CD8-positive, alpha-beta memory T cell (primary cell): ENCODE results near the gene DES. TPM values are rescaled to one million over a fixed set of nuclear protein-coding genes. Genes with fewer than 3 reads are reported as not detected.
A peak's percentile ranks its signal among the peaks of the same experiment; 100 is the strongest.

Experiments used
- CTCF ChIA-PET: fragments of 350-600 bp; sonication (Branson Sonifier 250); formaldehyde crosslinking; loops from one replicate; lab custom pipeline; 2021; ENCODE audit warnings: antibody characterized with exemption; lab: Charles Lee
- POLR2A ChIA-PET: fragments of 350-600 bp; sonication (Branson Sonifier 250); formaldehyde crosslinking; loops from one replicate; lab custom pipeline; 2021; ENCODE audit warnings: antibody characterized with exemption; lab: Charles Lee
- DNase-seq, 5 donors: peaks; one replicate each; pipeline versions ENCODE4 v3.0.0 to v3.0.0-alpha.2; 2020 to 2022; ENCODE audit warnings: mixed read lengths in 1 of 5
- H3K27ac ChIP-seq: one replicate; pipeline ENCODE4 v1.7.0; 2013; ENCODE audit warnings: low read depth, mild to moderate bottlenecking, low read length, moderate library complexity
- H3K27me3 ChIP-seq: 2 replicates; pipeline ENCODE4 v1.7.0; 2013; ENCODE audit warnings: low read length, mild to moderate bottlenecking; ENCODE audit not compliant: insufficient read depth, poor library complexity, severe bottlenecking
- H3K36me3 ChIP-seq: 2 replicates; pipeline ENCODE4 v1.7.0; 2013; ENCODE audit warnings: mild to moderate bottlenecking, low read length, moderate library complexity; ENCODE audit not compliant: insufficient read depth
- H3K4me1 ChIP-seq: 2 replicates; pipeline ENCODE4 v1.7.0; 2013; ENCODE audit warnings: mild to moderate bottlenecking, low read length, moderate library complexity; ENCODE audit not compliant: insufficient read depth
- H3K4me3 ChIP-seq: 2 replicates; pipeline ENCODE4 v1.7.0; 2013; ENCODE audit warnings: mild to moderate bottlenecking, low read length
- H3K9me3 ChIP-seq: 2 replicates; pipeline ENCODE4 v1.7.0; 2013; ENCODE audit warnings: mild to moderate bottlenecking, low read length
- H3K27ac Mint-ChIP-seq, 8 donors: one replicate each; pipeline ENCODE4 v1.8.0; 2020 to 2021; ENCODE audit warnings: mixed read lengths in 8 of 8, mild to moderate bottlenecking in 6 of 8, inconsistent platforms in 3 of 8, moderate library complexity in 3 of 8
- H3K27me3 Mint-ChIP-seq, 2 donors: one replicate each; pipeline ENCODE4 v1.8.0; 2020 to 2021; ENCODE audit warnings: mixed read lengths in 2 of 2, mild to moderate bottlenecking in 1 of 2, moderate library complexity in 1 of 2
- H3K36me3 Mint-ChIP-seq, 3 donors: one replicate each; pipeline ENCODE4 v1.8.0; 2020 to 2021; ENCODE audit warnings: mixed read lengths in 3 of 3, inconsistent platforms in 1 of 3, mild to moderate bottlenecking in 1 of 3
- H3K4me1 Mint-ChIP-seq, 3 donors: one replicate each; pipeline ENCODE4 v1.8.0; 2020 to 2021; ENCODE audit warnings: mixed read lengths in 3 of 3, inconsistent platforms in 1 of 3, mild to moderate bottlenecking in 1 of 3
- H3K4me3 Mint-ChIP-seq, 7 donors: one replicate each; pipeline ENCODE4 v1.8.0; 2020 to 2021; ENCODE audit warnings: mixed read lengths in 7 of 7, mild to moderate bottlenecking in 6 of 7, moderate library complexity in 4 of 7, inconsistent platforms in 2 of 7
- H3K9me3 Mint-ChIP-seq, 5 donors: one replicate each; pipeline ENCODE4 v1.8.0; 2020 to 2022; ENCODE audit warnings: mixed read lengths in 5 of 5, mild to moderate bottlenecking in 3 of 5, moderate library complexity in 2 of 5, inconsistent platforms in 1 of 5
- polyA plus RNA-seq: library from polyadenylated mRNA; unstranded; fragments of 300-500 nt; fragmentation: Illumina TruSeq; gene quantifications from one replicate; pipeline ENCODE4 v1.2.3, GENCODE V29; 2021
- total RNA-seq, 2 experiments: library from RNA; stranded (reverse); gene quantifications; one replicate each; pipeline ENCODE4 v1.2.3, GENCODE V29; 2021

The DES gene
- total RNA-seq (not detected), polyA plus RNA-seq (not detected)

DNA sequence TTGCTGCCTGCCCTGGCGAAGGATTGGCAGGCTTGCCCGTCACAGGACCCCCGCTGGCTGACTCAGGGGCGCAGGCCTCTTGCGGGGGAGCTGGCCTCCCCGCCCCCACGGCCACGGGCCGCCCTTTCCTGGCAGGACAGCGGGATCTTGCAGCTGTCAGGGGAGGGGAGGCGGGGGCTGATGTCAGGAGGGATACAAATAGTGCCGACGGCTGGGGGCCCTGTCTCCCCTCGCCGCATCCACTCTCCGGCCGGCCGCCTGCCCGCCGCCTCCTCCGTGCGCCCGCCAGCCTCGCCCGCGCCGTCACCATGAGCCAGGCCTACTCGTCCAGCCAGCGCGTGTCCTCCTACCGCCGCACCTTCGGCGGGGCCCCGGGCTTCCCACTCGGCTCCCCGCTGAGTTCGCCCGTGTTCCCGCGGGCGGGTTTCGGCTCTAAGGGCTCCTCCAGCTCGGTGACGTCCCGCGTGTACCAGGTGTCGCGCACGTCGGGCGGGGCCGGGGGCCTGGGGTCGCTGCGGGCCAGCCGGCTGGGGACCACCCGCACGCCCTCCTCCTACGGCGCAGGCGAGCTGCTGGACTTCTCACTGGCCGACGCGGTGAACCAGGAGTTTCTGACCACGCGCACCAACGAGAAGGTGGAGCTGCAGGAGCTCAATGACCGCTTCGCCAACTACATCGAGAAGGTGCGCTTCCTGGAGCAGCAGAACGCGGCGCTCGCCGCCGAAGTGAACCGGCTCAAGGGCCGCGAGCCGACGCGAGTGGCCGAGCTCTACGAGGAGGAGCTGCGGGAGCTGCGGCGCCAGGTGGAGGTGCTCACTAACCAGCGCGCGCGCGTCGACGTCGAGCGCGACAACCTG is at the start of gene DES:
Gene DES (plus strand): TSS at position 223 of the 857 bp plus-strand sequence. CDS start 86 bp downstream, at position 309.
- Histone ChIP-seq H3K4me1 (no peaks in the 10 kb centered on the region), H3K36me3 (no peaks in the 10 kb centered on the region), H3K27ac (no peak within 1 kb of the TSS), H3K27me3 (peaks cover 7% of the 10 kb centered on the region), H3K9me3 (no peaks in the 10 kb centered on the region), H3K4me3 (no peak within 1 kb of the TSS)
- Mint-ChIP-seq H3K4me3 (peak within 1 kb of the TSS in 2 of 7 donors; percentile 10 to 54), H3K36me3 (no peaks in the 10 kb centered on the region), H3K9me3 (peaks cover 0 to 3% (median 0%) of the 10 kb centered on the region in 5 donors), H3K27ac (no peak within 1 kb of the TSS), H3K27me3 (peaks cover 34 to 59% of the 10 kb centered on the region in 2 donors), H3K4me1 (peaks cover 0 to 3% (median 0%) of the 10 kb centered on the region in 3 donors)
- no peak for DNase-seq
- POLR2A ChIA-PET = no interaction called here
- CTCF ChIA-PET = interaction anchor here (0.8 kb wide), 1 partner anchor 39 kb away, joined by 3 read pairs; no protein-coding TSS in a partner anchor

DNA sequence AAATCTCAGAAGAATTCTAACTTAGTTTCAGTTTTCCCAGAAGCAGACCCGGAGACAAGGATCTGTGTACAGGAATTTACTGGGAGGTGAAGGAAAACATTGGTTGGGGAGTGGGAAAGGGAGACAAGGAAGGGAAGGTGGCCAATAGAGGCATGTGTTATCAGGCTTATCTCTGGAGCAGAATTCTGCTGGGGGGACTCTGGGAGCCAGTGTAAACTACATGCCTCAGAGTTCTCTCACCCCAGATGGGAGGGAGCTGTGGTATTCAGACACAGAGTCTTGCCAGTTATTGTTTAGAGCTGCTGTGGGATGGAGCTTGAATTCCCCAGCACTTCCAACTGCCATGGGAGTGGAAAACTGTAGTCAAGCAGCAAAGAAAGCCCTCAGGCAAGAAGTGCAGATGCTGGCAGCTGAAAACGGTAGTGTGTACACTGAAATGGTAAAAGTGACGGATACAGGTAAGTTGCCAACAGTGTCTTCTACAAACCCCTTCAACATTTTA is 49.4 kb upstream of the DES start:
- Mint-ChIP-seq H3K36me3 (peaks cover 0 to 17% (median 9%) of the 10 kb centered on the region in 3 donors), H3K4me3 (no peak overlapping the region), H3K27me3 (no peaks in the 10 kb centered on the region), H3K9me3 (no peaks in the 10 kb centered on the region), H3K27ac (no peak overlapping the region), H3K4me1 (no peaks in the 10 kb centered on the region)
- ChIA-PET POLR2A (no interaction called here), CTCF (no interaction called here)
- Histone ChIP-seq H3K36me3 (peaks cover 3% of the 10 kb centered on the region), H3K4me3 (no peak overlapping the region), H3K9me3 (no peaks in the 10 kb centered on the region), H3K27ac (no peak overlapping the region), H3K4me1 (no peaks in the 10 kb centered on the region), H3K27me3 (no peaks in the 10 kb centered on the region)
- DNase-seq = no peak

DNA sequence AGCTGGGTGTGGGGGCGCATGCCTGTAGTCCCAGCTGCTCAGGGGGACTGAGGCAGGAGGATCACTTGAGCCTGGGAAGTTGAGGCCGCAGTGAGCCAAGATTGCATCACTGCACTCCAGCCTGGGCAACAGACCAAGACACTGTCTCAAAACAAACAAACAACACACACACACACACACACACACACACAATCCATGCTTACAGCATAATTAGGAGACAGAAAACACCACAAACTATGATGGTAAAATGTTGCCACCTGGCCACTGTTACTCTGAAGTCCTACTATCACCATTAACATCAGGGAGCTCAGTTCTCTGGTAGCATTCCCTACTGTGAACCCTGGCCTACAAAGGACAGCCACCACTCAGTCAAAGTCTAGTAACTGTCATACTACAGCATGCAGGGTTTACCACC is 48.7 kb upstream of the DES start:
- H3K4me1 ChIP-seq = no peaks in the 10 kb centered on the region
- H3K36me3 ChIP-seq = peaks cover 10% of the 10 kb centered on the region
- no peaks in the 10 kb centered on the region for H3K9me3 Mint-ChIP-seq
- peaks cover 0 to 24% (median 11%) of the 10 kb centered on the region in 3 donors for H3K36me3 Mint-ChIP-seq
- no peaks in the 10 kb centered on the region for H3K4me1 Mint-ChIP-seq
- no peaks in the 10 kb centered on the region for H3K9me3 ChIP-seq
- ChIA-PET POLR2A (no interaction called here), CTCF (no interaction called here)
- no peaks in the 10 kb centered on the region for H3K27me3 ChIP-seq
- no peak overlapping the region for H3K4me3 Mint-ChIP-seq
- H3K4me3 ChIP-seq = no peak overlapping the region
- peak overlapping the region in 1 of 8 donors; percentile 7 for H3K27ac Mint-ChIP-seq
- no peak for DNase-seq
- H3K27ac ChIP-seq = no peak overlapping the region
- H3K27me3 Mint-ChIP-seq = no peaks in the 10 kb centered on the region

DNA sequence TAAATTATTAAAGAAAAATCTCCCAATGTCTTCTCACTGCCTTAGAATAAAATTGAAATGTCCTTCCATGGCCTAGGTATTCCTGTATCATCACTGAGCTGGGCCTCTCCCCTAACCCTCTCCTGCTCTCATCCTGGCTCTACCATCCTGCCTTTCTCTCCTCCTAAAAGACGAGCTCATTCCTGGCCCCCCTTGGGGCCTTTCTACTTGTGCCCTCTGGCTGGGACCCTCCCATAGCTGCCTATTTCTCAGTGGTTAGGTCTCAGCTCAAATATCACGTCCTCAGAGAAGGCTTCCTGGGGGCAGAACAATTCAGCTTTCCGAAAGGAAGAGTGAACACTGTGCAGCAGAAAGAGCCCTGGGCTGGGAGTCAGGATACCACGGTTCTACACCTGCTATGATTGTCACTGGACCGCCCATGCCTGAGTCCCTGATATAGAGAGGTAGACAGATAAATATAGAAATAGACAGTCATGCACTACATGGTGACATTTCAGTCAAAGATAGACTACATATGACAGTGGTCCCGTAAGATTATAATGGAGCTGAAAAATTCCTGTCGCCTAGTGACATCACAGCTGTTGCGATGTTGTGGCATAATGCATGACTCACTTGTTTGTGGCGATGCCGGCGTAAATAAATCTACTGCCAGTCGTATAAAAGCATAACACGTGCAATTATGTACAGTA is 39.9 kb upstream of the DES start:
- Histone ChIP-seq H3K4me3 (no peak overlapping the region), H3K4me1 (no peaks in the 10 kb centered on the region), H3K9me3 (no peaks in the 10 kb centered on the region), H3K27ac (no peak overlapping the region), H3K27me3 (no peaks in the 10 kb centered on the region), H3K36me3 (peaks cover 32% of the 10 kb centered on the region)
- Mint-ChIP-seq H3K36me3 (peaks cover 0 to 69% (median 19%) of the 10 kb centered on the region in 3 donors), H3K27me3 (no peaks in the 10 kb centered on the region), H3K4me3 (no peak overlapping the region), H3K9me3 (no peaks in the 10 kb centered on the region), H3K27ac (peak overlapping the region in 2 of 8 donors; percentile 55 to 93), H3K4me1 (peaks cover 0 to 5% (median under 1%) of the 10 kb centered on the region in 3 donors)
- no peak for DNase-seq
- ChIA-PET CTCF (interaction anchor here (1.0 kb wide), 1 partner anchor 152 kb away, joined by 4 read pairs; no protein-coding TSS in a partner anchor), POLR2A (no interaction called here)

DNA sequence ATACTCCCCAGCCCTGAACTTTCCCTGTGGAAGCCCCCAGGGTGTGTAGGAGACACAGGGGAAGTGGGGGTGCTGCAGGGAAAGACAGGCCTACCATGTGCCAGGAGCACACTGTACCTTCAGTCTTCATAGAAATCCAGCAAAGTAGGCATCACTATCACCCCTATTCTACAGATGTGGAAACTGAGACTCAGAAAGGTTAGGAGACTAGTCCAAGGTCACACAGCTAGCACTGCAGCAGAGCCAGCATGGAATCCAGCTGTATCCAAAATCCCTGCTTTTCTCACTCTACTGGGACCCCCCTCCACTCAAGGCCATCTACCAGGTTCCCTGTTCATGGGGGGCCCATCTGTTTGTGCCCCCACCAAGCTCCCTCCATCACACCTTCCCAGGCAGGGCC is 37.3 kb upstream of the DES start:
- DNase-seq = no peak
- Histone ChIP-seq H3K36me3 (peaks cover 41% of the 10 kb centered on the region), H3K9me3 (no peaks in the 10 kb centered on the region), H3K27ac (no peak overlapping the region), H3K27me3 (no peaks in the 10 kb centered on the region), H3K4me1 (peaks cover under 1% of the 10 kb centered on the region), H3K4me3 (no peak overlapping the region)
- Mint-ChIP-seq H3K36me3 (peaks cover 5 to 75% (median 11%) of the 10 kb centered on the region in 3 donors), H3K4me3 (no peak overlapping the region), H3K9me3 (no peaks in the 10 kb centered on the region), H3K4me1 (peaks cover 5 to 14% (median 10%) of the 10 kb centered on the region in 3 donors), H3K27ac (peak overlapping the region in 1 of 8 donors; percentile 54), H3K27me3 (no peaks in the 10 kb centered on the region)
- ChIA-PET CTCF (no interaction called here), POLR2A (no interaction called here)

DNA sequence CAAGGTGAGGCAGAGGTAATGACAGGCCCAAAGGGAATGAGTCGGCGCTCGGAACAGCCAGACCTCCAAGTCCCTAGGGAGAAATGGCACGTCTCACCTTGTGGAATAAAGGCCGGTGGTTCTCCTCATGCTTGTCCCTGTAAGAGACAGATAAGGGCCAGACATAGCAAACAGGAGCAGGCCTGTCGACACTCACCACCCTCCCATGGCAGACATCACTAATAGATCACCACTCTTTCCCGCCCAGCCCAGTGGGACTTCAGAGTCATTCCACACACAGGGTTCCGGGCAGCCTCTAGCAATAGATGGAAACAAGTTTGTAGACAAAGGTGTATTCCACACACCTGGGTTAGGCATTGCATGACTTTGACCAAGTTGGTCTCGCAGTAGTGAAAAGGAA is 36.7 kb upstream of the DES start:
- H3K27me3 ChIP-seq = no peaks in the 10 kb centered on the region
- no peak overlapping the region for H3K27ac ChIP-seq
- H3K4me1 ChIP-seq = peaks cover 5% of the 10 kb centered on the region
- peaks cover 46% of the 10 kb centered on the region for H3K36me3 ChIP-seq
- no peak for DNase-seq
- peak overlapping the region in 1 of 8 donors; percentile 2 for H3K27ac Mint-ChIP-seq
- no peak overlapping the region for H3K4me3 ChIP-seq
- no peaks in the 10 kb centered on the region for H3K9me3 Mint-ChIP-seq
- peaks cover 5 to 78% (median 11%) of the 10 kb centered on the region in 3 donors for H3K36me3 Mint-ChIP-seq
- peak overlapping the region in 1 of 7 donors; percentile 17 for H3K4me3 Mint-ChIP-seq
- ChIA-PET POLR2A (no interaction called here), CTCF (no interaction called here)
- no peaks in the 10 kb centered on the region for H3K9me3 ChIP-seq
- peaks cover 8 to 20% (median 13%) of the 10 kb centered on the region in 3 donors for H3K4me1 Mint-ChIP-seq
- no peaks in the 10 kb centered on the region for H3K27me3 Mint-ChIP-seq

DNA sequence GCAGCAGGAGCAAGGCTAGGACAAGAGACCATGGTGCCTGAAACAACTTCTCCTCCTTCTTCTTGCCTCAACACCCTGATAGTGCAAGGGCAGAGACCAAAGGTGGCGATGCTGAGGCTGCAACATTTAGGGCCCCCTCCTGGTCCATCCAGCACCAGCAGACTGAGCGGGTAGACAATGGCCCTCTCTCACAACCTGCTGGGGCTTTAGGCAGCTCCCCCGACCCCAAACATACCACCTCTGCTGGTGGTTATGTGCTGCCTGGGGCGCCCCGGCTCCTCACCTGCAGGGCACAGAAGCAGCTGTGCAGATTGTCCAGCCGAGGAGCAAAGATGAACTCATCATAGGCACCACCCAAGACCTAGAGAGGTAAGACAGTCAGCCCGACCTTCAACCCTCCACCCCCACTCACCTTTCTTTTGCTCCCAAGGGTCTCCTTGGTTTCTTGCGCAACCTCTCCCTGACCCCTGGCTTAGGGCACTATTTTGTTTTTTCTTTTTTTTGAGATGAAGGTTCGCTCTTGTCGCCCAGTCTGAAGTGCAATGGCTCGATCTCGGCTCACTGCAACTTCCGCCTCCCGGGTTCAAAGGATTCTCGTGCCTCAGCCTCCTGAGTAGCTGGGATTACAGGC is 34.0 kb upstream of the DES start:
- no peak for DNase-seq
- Mint-ChIP-seq H3K4me1 (peaks cover 20 to 36% (median 28%) of the 10 kb centered on the region in 3 donors), H3K27ac (no peak overlapping the region), H3K4me3 (peak overlapping the region in 1 of 7 donors; percentile 83), H3K27me3 (no peaks in the 10 kb centered on the region), H3K9me3 (no peaks in the 10 kb centered on the region), H3K36me3 (peaks cover 5 to 73% (median 8%) of the 10 kb centered on the region in 3 donors)
- Histone ChIP-seq H3K4me3 (no peak overlapping the region), H3K27me3 (no peaks in the 10 kb centered on the region), H3K27ac (no peak overlapping the region), H3K9me3 (no peaks in the 10 kb centered on the region), H3K36me3 (peaks cover 46% of the 10 kb centered on the region), H3K4me1 (peaks cover 20% of the 10 kb centered on the region)
- POLR2A ChIA-PET = no interaction called here
- CTCF ChIA-PET = no interaction called here
